Trophoblast cell (in vitro differentiated cells and primary cell): ENCODE results near the gene MESP1. TPM values are rescaled to one million over a fixed set of nuclear protein-coding genes. Genes with fewer than 3 reads are reported as not detected.
A peak's percentile ranks its signal among the peaks of the same experiment; 100 is the strongest.

ENCODE experiments used
- DNase-seq, 2 donors: peaks; one replicate each; pipeline ENCODE4 v3.0.0-alpha.2; 2016
- H2AFZ ChIP-seq: 2 replicates; pipeline ENCODE4 v1.6.1; 2013; ENCODE audit warnings: low read length, moderate library complexity, mild to moderate bottlenecking; ENCODE audit not compliant: insufficient read depth, poor library complexity
- H2AK5ac ChIP-seq: 2 replicates; pipeline ENCODE4 v1.6.1; 2013; ENCODE audit warnings: mild to moderate bottlenecking, low read length
- H2BK120ac ChIP-seq: 2 replicates; pipeline ENCODE4 v1.6.1; 2013; ENCODE audit warnings: low read length, mild to moderate bottlenecking, moderate library complexity; ENCODE audit not compliant: insufficient read depth, poor library complexity
- H2BK12ac ChIP-seq: 2 replicates; pipeline ENCODE4 v1.6.1; 2013; ENCODE audit warnings: mild to moderate bottlenecking, low read length, moderate library complexity
- H2BK5ac ChIP-seq: 2 replicates; pipeline ENCODE4 v1.6.1; 2013; ENCODE audit warnings: low read length, low read depth, moderate library complexity, mild to moderate bottlenecking; ENCODE audit not compliant: poor library complexity
- H3K14ac ChIP-seq: 2 replicates; pipeline ENCODE4 v1.6.1; 2013; ENCODE audit warnings: mild to moderate bottlenecking, low read length
- H3K18ac ChIP-seq: 2 replicates; pipeline ENCODE4 v1.6.1; 2013; ENCODE audit warnings: mild to moderate bottlenecking, low read length
- H3K23ac ChIP-seq: 2 replicates; pipeline ENCODE4 v1.6.1; 2013; ENCODE audit warnings: low read length
- H3K27ac ChIP-seq: 2 replicates; pipeline ENCODE4 v1.5.1; 2013; ENCODE audit warnings: low read depth, mild to moderate bottlenecking, inconsistent platforms, low read length, moderate library complexity
- H3K27me3 ChIP-seq: 2 replicates; pipeline ENCODE4 v1.6.1; 2013; ENCODE audit warnings: inconsistent platforms, mild to moderate bottlenecking, low read length, moderate library complexity; ENCODE audit not compliant: insufficient read depth
- H3K36me3 ChIP-seq, 2 experiments: 1 replicate in 1 of 2; 2 replicates in 1 of 2; pipeline ENCODE4 v1.6.1; 2013; ENCODE audit warnings: low read length in 2 of 2, mild to moderate bottlenecking in 2 of 2, moderate library complexity in 1 of 2; ENCODE audit not compliant: insufficient read depth in 2 of 2, control insufficient read depth in 1 of 2
- H3K4ac ChIP-seq: 2 replicates; pipeline ENCODE4 v1.6.1; 2013; ENCODE audit warnings: low read depth, mild to moderate bottlenecking, low read length, moderate library complexity
- H3K4me1 ChIP-seq, 2 experiments: 1 replicate in 1 of 2; 2 replicates in 1 of 2; pipeline ENCODE4 v1.6.1; 2013; ENCODE audit warnings: low read length in 2 of 2, mild to moderate bottlenecking in 2 of 2, moderate library complexity in 1 of 2; ENCODE audit not compliant: insufficient read depth in 2 of 2, control insufficient read depth in 1 of 2
- H3K4me2 ChIP-seq: 2 replicates; pipeline ENCODE4 v1.6.1; 2013; ENCODE audit warnings: inconsistent platforms, mild to moderate bottlenecking, low read length, moderate library complexity
- H3K4me3 ChIP-seq: 2 replicates; pipeline ENCODE4 v1.5.1; 2013; ENCODE audit warnings: mild to moderate bottlenecking, low read depth, low read length, inconsistent platforms
- H3K79me1 ChIP-seq: one replicate; pipeline ENCODE4 v1.6.1; 2013; ENCODE audit warnings: low read length
- H3K79me2 ChIP-seq: 2 replicates; pipeline ENCODE4 v1.6.1; 2013; ENCODE audit warnings: low read length, mild to moderate bottlenecking; ENCODE audit not compliant: control insufficient read depth, insufficient read depth, poor library complexity
- H3K9ac ChIP-seq: 2 replicates; pipeline ENCODE4 v1.6.1; 2013; ENCODE audit warnings: mild to moderate bottlenecking, low read length
- H3K9me3 ChIP-seq: 2 replicates; pipeline ENCODE4 v1.6.1; 2013; ENCODE audit warnings: low read depth, mild to moderate bottlenecking, control low read depth, inconsistent platforms, low read length; ENCODE audit not compliant: insufficient read depth
- H4K12ac ChIP-seq: 2 replicates; pipeline ENCODE4 v1.6.1; 2013; ENCODE audit warnings: low read depth, mild to moderate bottlenecking, low read length, moderate library complexity
- H4K8ac ChIP-seq: 2 replicates; pipeline ENCODE4 v1.6.1; 2013; ENCODE audit warnings: low read depth, mild to moderate bottlenecking, low read length, moderate library complexity
- H4K91ac ChIP-seq: one replicate; pipeline ENCODE4 v1.6.1; 2013; ENCODE audit warnings: low read depth, mild to moderate bottlenecking, low read length, moderate library complexity
- WGBS: extraction: QIAGEN DNeasy Blood & Tissue Kit; methylation state at CpG from one replicate; pipeline ENCODE4 v1.1.7; 2013; ENCODE audit warnings: missing lambda C conversion rate; ENCODE audit not compliant: insufficient read length, insufficient coverage; ENCODE audit errors: extremely low coverage; 5-methylcytosine and 5-hydroxymethylcytosine counted together
- polyA plus RNA-seq: library from polyadenylated mRNA; stranded (reverse); fragments of 200-250 nt; gene quantifications from 2 replicates; pipeline ENCODE4 v1.2.3, GENCODE V29; 2013

Gene MESP1
- 0.04 and 0.10 TPM in 2 replicates for polyA plus RNA-seq

GRCh38 chr15:89750560-89751542, at the start of gene MESP1:
MESP1 (minus strand) TSS chr15:89751249; CDS start chr15:89751231, 18 bp downstream.
- Histone ChIP-seq H3K4me3 (peak within 1 kb of the TSS; percentile 69), H3K9ac (peak within 1 kb of the TSS; percentile 12), H3K27me3 (peaks cover 30% of the 10 kb centered on the region), H3K14ac (peak within 1 kb of the TSS; percentile 38), H3K79me2 (peaks cover 4% of the 10 kb centered on the region), H4K12ac (peak within 1 kb of the TSS; percentile 21), H2BK12ac (no peak within 1 kb of the TSS), H2BK120ac (peak within 1 kb of the TSS; percentile 8), H3K18ac (no peak within 1 kb of the TSS), H2AK5ac (peak within 1 kb of the TSS; percentile 45), H3K4ac (peak within 1 kb of the TSS; percentile 66), H3K4me2 (peak within 1 kb of the TSS; percentile 85), H2BK5ac (no peak within 1 kb of the TSS), H4K91ac (peak within 1 kb of the TSS; percentile 56), H3K9me3 (peaks cover 7% of the 10 kb centered on the region), H3K27ac (peak within 1 kb of the TSS; percentile 24), H3K79me1 (peaks cover 9% of the 10 kb centered on the region), H4K8ac (peak within 1 kb of the TSS; percentile 50), H3K23ac (no peak within 1 kb of the TSS), H3K36me3 (no peaks in the 10 kb centered on the region), H3K4me1 (peaks cover 29 to 34% of the 10 kb centered on the region in 2 experiments), H2AFZ (peak within 1 kb of the TSS; percentile 61)
- WGBS: no CpG with 5 or more reads among the region's 114 CpGs
- peak; percentile 96 for DNase-seq

- H3K27me3 ChIP-seq: no peaks in the 10 kb centered on the region
- H3K4ac ChIP-seq: no peak overlapping the region
- no peak overlapping the region for H3K18ac ChIP-seq
- no peak overlapping the region for H2BK12ac ChIP-seq
- H3K4me1 ChIP-seq: no peaks in the 10 kb centered on the region
- H2BK120ac ChIP-seq: no peak overlapping the region
- no peak for DNase-seq
- WGBS: no CpG with 5 or more reads among the region's 2 CpGs
- no peaks in the 10 kb centered on the region for H3K79me1 ChIP-seq
- H2AK5ac ChIP-seq: no peak overlapping the region
- H2AFZ ChIP-seq: no peak overlapping the region
- no peak overlapping the region for H3K23ac ChIP-seq
- no peak overlapping the region for H4K91ac ChIP-seq
- H3K4me2 ChIP-seq: no peak overlapping the region
- H3K9ac ChIP-seq: no peak overlapping the region
- H3K4me3 ChIP-seq: no peak overlapping the region
- peaks cover 2% of the 10 kb centered on the region for H3K9me3 ChIP-seq
- H3K27ac ChIP-seq: no peak overlapping the region
- no peak overlapping the region for H4K12ac ChIP-seq
- no peaks in the 10 kb centered on the region for H3K36me3 ChIP-seq
- H3K14ac ChIP-seq: no peak overlapping the region
- no peak overlapping the region for H2BK5ac ChIP-seq
- no peak overlapping the region for H4K8ac ChIP-seq
- no peaks in the 10 kb centered on the region for H3K79me2 ChIP-seq
These were observed 49.0 kb upstream of the MESP1 start for GRCh38 chr15:89799918-89800498.

GRCh38 chr15:89799011-89799911, 48.2 kb upstream of the MESP1 start:
- H4K91ac ChIP-seq: no peak overlapping the region
- H4K12ac ChIP-seq: no peak overlapping the region
- no peak overlapping the region for H3K27ac ChIP-seq
- no peak overlapping the region for H3K4ac ChIP-seq
- no peak overlapping the region for H2BK120ac ChIP-seq
- H3K36me3 ChIP-seq: no peaks in the 10 kb centered on the region
- H2AK5ac ChIP-seq: no peak overlapping the region
- no peak overlapping the region for H2BK12ac ChIP-seq
- H3K18ac ChIP-seq: no peak overlapping the region
- no peak overlapping the region for H4K8ac ChIP-seq
- no peaks in the 10 kb centered on the region for H3K79me1 ChIP-seq
- no peak overlapping the region for H3K4me3 ChIP-seq
- H3K79me2 ChIP-seq: no peaks in the 10 kb centered on the region
- H2AFZ ChIP-seq: no peak overlapping the region
- DNase-seq: no peak
- H3K4me1 ChIP-seq: no peaks in the 10 kb centered on the region
- WGBS: no CpG with 5 or more reads among the region's 20 CpGs
- no peak overlapping the region for H3K23ac ChIP-seq
- peaks cover 2% of the 10 kb centered on the region for H3K9me3 ChIP-seq
- H3K14ac ChIP-seq: no peak overlapping the region
- H3K9ac ChIP-seq: no peak overlapping the region
- H3K27me3 ChIP-seq: no peaks in the 10 kb centered on the region
- H3K4me2 ChIP-seq: no peak overlapping the region
- no peak overlapping the region for H2BK5ac ChIP-seq

GRCh38 chr15:89797678-89798201, 46.7 kb upstream of the MESP1 start:
- Histone ChIP-seq H2AK5ac (no peak overlapping the region), H2AFZ (no peak overlapping the region), H3K18ac (no peak overlapping the region), H3K79me2 (no peaks in the 10 kb centered on the region), H4K12ac (no peak overlapping the region), H3K14ac (no peak overlapping the region), H3K9ac (no peak overlapping the region), H2BK5ac (no peak overlapping the region), H3K4ac (no peak overlapping the region), H3K79me1 (no peaks in the 10 kb centered on the region), H3K36me3 (no peaks in the 10 kb centered on the region), H3K23ac (no peak overlapping the region), H2BK12ac (no peak overlapping the region), H3K4me2 (no peak overlapping the region), H4K91ac (no peak overlapping the region), H2BK120ac (no peak overlapping the region), H4K8ac (no peak overlapping the region), H3K9me3 (peaks cover 2% of the 10 kb centered on the region), H3K4me3 (no peak overlapping the region), H3K27me3 (no peaks in the 10 kb centered on the region), H3K27ac (no peak overlapping the region), H3K4me1 (no peaks in the 10 kb centered on the region)
- no peak for DNase-seq
- no CpG with 5 or more reads among the region's 4 CpGs for WGBS
